ENCODE results near the gene DOCK1.
A peak's percentile ranks its signal among the peaks of the same experiment; 100 is the strongest.

Gene DOCK1

GRCh38 chr10:127027786-127028185 lies 122.6 kb downstream of the DOCK1 start:
- DNase-seq (ENCODE audit: low read depth), result no peak
- no peak overlapping the region for H3K4me3 ChIP-seq (ENCODE audit: low read length)
- no peak for TF ChIP-seq CTCF (IDR thresholded peaks at IDR 0.05; ENCODE audit: insufficient read depth, low read depth, low read length, missing control alignments)

- TF ChIP-seq CTCF (IDR thresholded peaks at IDR 0.05; ENCODE audit: insufficient read depth, low read depth, low read length, missing control alignments), result no peak
These were observed 123.3 kb downstream of the DOCK1 start for GRCh38 chr10:127028556-127028955.

GRCh38 chr10:127029061-127029460 lies 123.8 kb downstream of the DOCK1 start:
- TF ChIP-seq CTCF (IDR thresholded peaks at IDR 0.05; ENCODE audit: insufficient read depth, low read depth, low read length, missing control alignments), result no peak
- DNase-seq (ENCODE audit: low read depth), result no peak
- H3K4me3 ChIP-seq (ENCODE audit: low read length), result no peak overlapping the region

More at GRCh38 chr10:127028556-127028955, 123.3 kb downstream of the DOCK1 start:
- H3K4me3 ChIP-seq (ENCODE audit: low read length), result no peak overlapping the region
- DNase-seq (ENCODE audit: low read depth), result no peak

GRCh38 chr10:127033216-127034033 lies 128.2 kb downstream of the DOCK1 start:
- DNase-seq (ENCODE audit: low read depth), result peak; percentile 19
- no peak overlapping the region for H3K4me3 ChIP-seq (ENCODE audit: low read length)
- TF ChIP-seq CTCF (IDR thresholded peaks at IDR 0.05; ENCODE audit: insufficient read depth, low read depth, low read length, missing control alignments), result no peak

- no peak for TF ChIP-seq CTCF (IDR thresholded peaks at IDR 0.05; ENCODE audit: insufficient read depth, low read depth, low read length, missing control alignments)
- no peak overlapping the region for H3K4me3 ChIP-seq (ENCODE audit: low read length)
- no peak for DNase-seq (ENCODE audit: low read depth)
These were observed 128.9 kb downstream of the DOCK1 start for GRCh38 chr10:127034034-127034633.

GRCh38 chr10:127034790-127035189 lies 129.6 kb downstream of the DOCK1 start:
- TF ChIP-seq CTCF (IDR thresholded peaks at IDR 0.05; ENCODE audit: insufficient read depth, low read depth, low read length, missing control alignments), result no peak
- DNase-seq (ENCODE audit: low read depth), result no peak
- H3K4me3 ChIP-seq (ENCODE audit: low read length), result no peak overlapping the region

All from epithelial cell of esophagus (primary cell).